ENCODE data around the gene GRK6.

Gene GRK6

GRCh38 chr5:177438468-177438867 lies 12.0 kb downstream of the GRK6 start:
- H3K36me3 ChIP-seq = peaks cover 100% of the 10 kb centered on the region
- no peak overlapping the region for H3K4me2 ChIP-seq
- no peak overlapping the region for H3K4me3 ChIP-seq
- H3K9ac ChIP-seq = no peak overlapping the region
- no peaks in the 10 kb centered on the region for H3K9me3 ChIP-seq
- H4K20me1 ChIP-seq = peaks cover 9% of the 10 kb centered on the region; the same call in 1 of the 2 replicates
- TF ChIP-seq Cebpa-rat (IDR thresholded peaks at IDR 0.05) = no peak
- H3K27ac ChIP-seq = no peak overlapping the region
- no peaks in the 10 kb centered on the region for H3K27me3 ChIP-seq
- H3K4me1 ChIP-seq = peaks cover 32% of the 10 kb centered on the region

GRCh38 chr5:177439518-177440053 lies 13.1 kb downstream of the GRK6 start:
- peaks cover 9% of the 10 kb centered on the region; the same call in 1 of the 2 replicates for H4K20me1 ChIP-seq
- H3K27me3 ChIP-seq = no peaks in the 10 kb centered on the region
- no peak overlapping the region for H3K9ac ChIP-seq
- peaks cover 94% of the 10 kb centered on the region for H3K36me3 ChIP-seq
- TF ChIP-seq Cebpa-rat (IDR thresholded peaks at IDR 0.05) = no peak
- H3K4me2 ChIP-seq = no peak overlapping the region
- H3K4me1 ChIP-seq = peaks cover 29% of the 10 kb centered on the region
- no peak overlapping the region for H3K27ac ChIP-seq
- H3K4me3 ChIP-seq = no peak overlapping the region
- H3K9me3 ChIP-seq = no peaks in the 10 kb centered on the region

- Histone ChIP-seq H3K4me1 (peaks cover 36% of the 10 kb centered on the region), H4K20me1 (peaks cover 9% of the 10 kb centered on the region; the same call in 1 of the 2 replicates), H3K9me3 (no peaks in the 10 kb centered on the region), H3K9ac (0 out of 2 replicates have a peak overlapping the region, but pooled peaks have one; percentile 34), H3K27me3 (no peaks in the 10 kb centered on the region), H3K27ac (peak overlapping the region; percentile 41; the same call in 1 of the 2 replicates), H3K36me3 (peaks cover 86% of the 10 kb centered on the region), H3K4me2 (peak overlapping the region; percentile 19; the same call in 1 of the 2 replicates), H3K4me3 (no peak overlapping the region)
- no peak for TF ChIP-seq Cebpa-rat (IDR thresholded peaks at IDR 0.05)
Measured at GRCh38 chr5:177440211-177440989, 13.9 kb downstream of the GRK6 start.

GRCh38 chr5:177440990-177441780 lies 14.7 kb downstream of the GRK6 start:
- H3K27ac ChIP-seq = peak overlapping the region; percentile 41
- H3K27me3 ChIP-seq = no peaks in the 10 kb centered on the region
- peaks cover 78% of the 10 kb centered on the region for H3K36me3 ChIP-seq
- peaks cover 9% of the 10 kb centered on the region; the same call in 1 of the 2 replicates for H4K20me1 ChIP-seq
- no peak overlapping the region for H3K4me3 ChIP-seq
- no peak for TF ChIP-seq Cebpa-rat (IDR thresholded peaks at IDR 0.05)
- no peak overlapping the region for H3K9ac ChIP-seq
- no peaks in the 10 kb centered on the region for H3K9me3 ChIP-seq
- H3K4me1 ChIP-seq = peaks cover 44% of the 10 kb centered on the region
- H3K4me2 ChIP-seq = peak overlapping the region; percentile 19; the same call in 1 of the 2 replicates

GRCh38 chr5:177442066-177442826 lies 15.8 kb downstream of the GRK6 start:
- H3K27ac ChIP-seq = no peak overlapping the region
- no peak for TF ChIP-seq Cebpa-rat (IDR thresholded peaks at IDR 0.05)

GRCh38 chr5:177443144-177443983 lies 16.9 kb downstream of the GRK6 start:
- peaks cover 10% of the 10 kb centered on the region; the same call in 1 of the 2 replicates for H4K20me1 ChIP-seq
- TF ChIP-seq Cebpa-rat (IDR thresholded peaks at IDR 0.05) = no peak
- H3K36me3 ChIP-seq = peaks cover 56% of the 10 kb centered on the region
- H3K27ac ChIP-seq = no peak overlapping the region
- no peak overlapping the region for H3K4me3 ChIP-seq
- H3K9me3 ChIP-seq = no peaks in the 10 kb centered on the region
- no peak overlapping the region for H3K4me2 ChIP-seq
- H3K4me1 ChIP-seq = peaks cover 55% of the 10 kb centered on the region
- H3K9ac ChIP-seq = no peak overlapping the region
- no peaks in the 10 kb centered on the region for H3K27me3 ChIP-seq

More at GRCh38 chr5:177442066-177442826, 15.8 kb downstream of the GRK6 start:
- Histone ChIP-seq H3K9ac (no peak overlapping the region), H3K36me3 (peaks cover 67% of the 10 kb centered on the region), H3K4me2 (no peak overlapping the region), H3K9me3 (no peaks in the 10 kb centered on the region), H3K4me1 (peaks cover 45% of the 10 kb centered on the region), H3K4me3 (no peak overlapping the region), H4K20me1 (peaks cover 9% of the 10 kb centered on the region; the same call in 1 of the 2 replicates), H3K27me3 (no peaks in the 10 kb centered on the region)

- Histone ChIP-seq H3K9ac (no peak overlapping the region), H3K4me2 (peak overlapping the region; percentile 92), H3K27me3 (no peaks in the 10 kb centered on the region)
Measured at GRCh38 chr5:177444106-177445051, 17.9 kb downstream of the GRK6 start.

More at GRCh38 chr5:177444106-177445051, 17.9 kb downstream of the GRK6 start:
- no peak overlapping the region for H3K4me3 ChIP-seq
- H3K9me3 ChIP-seq = no peaks in the 10 kb centered on the region
- H3K36me3 ChIP-seq = peaks cover 46% of the 10 kb centered on the region
- peaks cover 65% of the 10 kb centered on the region for H3K4me1 ChIP-seq
- TF ChIP-seq Cebpa-rat (IDR thresholded peaks at IDR 0.05) = no peak
- peaks cover 20% of the 10 kb centered on the region for H4K20me1 ChIP-seq
- H3K27ac ChIP-seq = peak overlapping the region; percentile 93; the same call in 1 of the 2 replicates
